ENCODE results near the gene DYNLL2.
"Not testable (repeated sequence)": the region's sequence is repeated elsewhere in the genome, so short reads cannot be mapped to it uniquely, and the experiment has no call there.

DYNLL2 gene

DNA sequence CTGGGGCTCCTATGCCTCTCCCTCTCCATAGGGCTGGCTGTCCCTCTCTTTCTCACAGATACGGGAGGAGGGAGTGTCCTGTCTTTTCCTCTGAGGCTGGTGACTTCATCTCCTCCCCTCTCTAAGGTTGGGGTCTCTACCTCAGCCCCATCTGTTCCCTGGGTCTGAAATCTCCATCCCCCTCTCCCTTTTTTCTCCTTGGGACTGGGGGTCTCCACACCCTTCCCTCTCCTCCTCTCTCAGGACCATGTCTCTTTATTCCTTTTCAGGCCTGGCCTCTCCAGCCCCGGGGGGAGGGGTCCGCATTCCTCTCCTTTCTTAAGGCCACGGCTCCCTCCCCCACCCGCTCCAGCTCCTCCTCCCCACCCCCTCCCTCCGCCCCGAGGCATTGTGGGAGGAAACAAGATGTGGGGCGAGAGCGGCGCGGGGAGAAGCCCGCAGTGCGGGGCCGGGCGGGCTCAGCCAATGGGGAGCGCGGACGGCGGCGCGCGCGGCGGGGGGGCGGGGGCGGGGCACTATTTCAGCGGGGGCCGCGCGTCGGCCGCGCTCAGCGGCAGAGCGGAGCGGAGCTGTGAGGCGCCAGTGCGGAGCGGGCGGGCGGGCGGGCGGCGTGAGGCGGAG is at the start of gene DYNLL2:
Gene DYNLL2, plus strand, starts transcription at position 550 of the 621 bp plus-strand sequence. CDS start 3,672 bp downstream, outside the sequence.
- peak; percentile 90 for DNase-seq (ENCODE audit: low spot score)

DNA sequence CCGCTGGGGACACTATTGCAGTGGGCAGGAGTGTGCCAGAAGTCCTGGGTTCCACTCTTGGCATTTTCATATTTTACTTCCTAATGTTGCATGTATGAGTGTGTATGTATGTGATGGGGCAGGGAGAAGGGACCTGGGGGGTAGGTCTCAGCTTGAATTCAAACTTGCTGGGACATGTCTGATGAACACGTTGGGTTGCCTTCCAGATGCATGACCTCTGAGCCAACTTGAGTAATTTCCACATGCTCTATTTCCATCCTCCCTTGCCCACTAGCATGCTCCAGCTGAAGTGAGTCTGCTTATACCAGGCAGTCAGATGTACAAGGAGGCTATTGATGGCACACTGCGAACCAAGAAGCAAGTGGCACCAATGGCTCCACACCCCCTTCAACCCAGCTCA is 43.2 kb upstream of the DYNLL2 start:
- DNase-seq (ENCODE audit: low spot score): no peak

GRCh38 chr17:58040386-58040785 is 42.8 kb upstream of the DYNLL2 start:
- no peak for DNase-seq (ENCODE audit: low spot score)

DNA sequence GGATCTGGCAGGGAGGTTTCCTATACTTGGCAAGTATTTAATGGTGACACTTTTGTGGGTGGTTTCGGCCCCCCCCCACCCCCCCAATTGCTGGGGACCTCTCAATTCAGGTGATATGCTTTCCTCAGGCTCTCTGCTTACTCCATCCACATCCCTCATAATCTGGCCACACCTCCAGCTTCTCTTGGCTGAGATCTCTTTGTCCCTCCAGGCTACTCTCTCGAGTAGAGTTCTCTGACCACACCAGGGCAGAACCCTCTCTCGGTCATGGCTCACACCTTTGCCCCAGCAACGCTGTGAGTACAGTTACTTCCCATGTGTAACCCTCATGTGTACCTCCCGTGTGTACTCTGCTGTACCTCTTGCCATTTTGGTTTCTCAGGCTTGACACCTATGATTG is 42.1 kb upstream of the DYNLL2 start:
- DNase-seq (ENCODE audit: low spot score): no peak

DNA sequence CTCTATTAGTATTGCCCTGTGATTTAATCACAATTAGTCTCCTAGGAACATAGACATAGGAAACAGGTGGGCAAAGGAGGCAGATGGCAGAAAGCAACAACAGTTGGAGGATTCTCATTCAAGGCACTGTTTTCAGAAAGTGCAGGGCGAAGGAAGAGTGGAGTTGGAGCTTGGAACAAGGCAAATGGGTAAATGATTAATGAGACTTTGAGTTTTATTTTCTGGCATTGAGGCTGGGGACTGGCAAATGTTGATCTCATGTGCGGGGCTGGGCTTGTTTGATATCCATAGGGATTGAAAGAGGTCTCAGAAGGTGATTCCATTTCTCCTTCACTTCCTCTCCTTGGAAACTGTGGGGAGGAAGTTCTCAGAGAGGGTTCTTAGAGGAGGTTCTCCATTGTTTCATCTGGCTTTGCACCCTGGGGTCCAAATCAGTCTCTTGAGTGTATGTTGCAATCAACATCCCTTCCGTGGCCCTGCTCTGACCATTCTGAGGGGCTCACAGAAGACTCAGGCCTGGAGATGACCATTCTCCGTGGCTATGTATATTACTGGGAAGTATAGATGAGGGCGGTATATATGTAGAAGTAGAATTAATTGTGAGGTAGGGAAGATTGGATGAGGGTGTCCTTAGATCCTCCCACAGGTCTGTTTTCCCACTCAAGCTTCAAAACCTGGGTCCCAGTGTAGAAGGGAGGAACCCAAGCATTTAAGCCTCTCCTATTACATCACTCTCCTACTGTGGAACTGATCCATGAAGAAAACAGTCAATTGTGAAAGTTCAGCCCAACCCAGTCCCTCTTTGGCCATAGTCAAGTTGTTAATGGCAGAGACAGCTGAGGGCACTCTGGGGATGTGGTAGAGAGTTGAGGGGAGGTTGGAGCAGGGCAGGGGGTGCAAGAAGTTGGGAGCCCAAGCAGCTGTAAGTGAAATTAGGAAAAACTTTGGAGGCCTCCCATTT is 39.7 kb upstream of the DYNLL2 start:
- no peak for DNase-seq (ENCODE audit: low spot score)

DNA sequence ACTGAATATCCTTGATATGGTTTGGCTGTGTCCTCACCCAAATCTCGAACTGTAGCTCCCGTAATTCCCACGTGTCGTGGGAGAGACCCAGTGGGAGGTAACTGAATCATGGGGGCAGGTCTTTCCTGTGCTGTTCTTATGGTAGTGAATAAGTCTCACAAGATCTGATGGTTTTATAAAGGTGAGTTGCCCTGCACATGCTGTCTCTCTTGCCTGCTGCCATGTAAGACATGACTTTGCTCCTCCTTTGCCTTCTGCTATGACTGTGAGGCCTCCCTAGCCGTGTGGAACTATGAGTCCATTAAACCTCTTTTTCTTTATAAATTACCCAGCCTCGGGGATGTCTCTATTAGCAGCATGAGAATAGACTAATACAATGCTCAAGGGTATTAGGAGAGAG is 39.0 kb upstream of the DYNLL2 start:
- not testable (repeated sequence) for DNase-seq (ENCODE audit: low spot score)

DNA sequence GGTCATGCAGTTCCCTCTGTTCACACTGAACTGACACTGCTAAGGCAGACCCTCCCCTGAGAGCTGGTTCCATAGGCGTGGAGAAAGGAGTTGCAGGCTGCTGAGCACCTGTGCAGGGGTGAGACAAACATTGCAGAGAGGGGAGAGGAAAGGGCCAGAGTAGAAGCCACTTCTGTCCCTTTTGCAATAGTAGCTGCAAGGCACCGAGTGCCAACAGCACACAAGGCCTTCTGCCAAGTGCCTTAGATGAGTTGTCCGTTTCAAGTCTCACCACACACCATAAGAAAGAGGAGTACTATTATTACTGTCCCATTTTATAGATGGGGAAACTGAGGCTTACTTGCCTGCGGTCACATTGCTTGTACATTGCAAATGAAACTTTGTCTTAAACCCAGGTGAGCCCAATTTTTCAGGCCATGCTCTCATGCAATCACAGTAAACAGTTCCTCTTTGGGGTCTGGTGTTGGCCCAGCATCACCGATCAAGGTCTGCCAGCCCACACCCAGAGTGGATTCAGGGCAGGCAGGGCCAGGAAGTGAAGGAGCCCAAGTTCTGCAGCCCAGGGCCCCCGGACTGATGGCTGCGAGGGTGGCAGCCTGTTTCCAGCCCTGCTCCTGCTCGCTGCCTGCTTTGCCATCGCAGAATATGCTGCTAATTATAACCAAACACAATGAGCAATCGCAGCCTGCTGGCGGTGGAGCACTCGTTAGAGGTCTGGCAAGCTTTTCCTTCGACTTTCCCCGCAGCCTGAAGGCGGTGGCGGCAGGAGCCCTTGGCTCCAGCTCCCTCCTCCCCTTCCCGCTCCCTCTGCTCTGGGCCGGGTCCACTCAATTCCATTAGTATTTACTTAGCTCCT is 36.8 kb upstream of the DYNLL2 start:
- no peak for DNase-seq (ENCODE audit: low spot score)

DNA sequence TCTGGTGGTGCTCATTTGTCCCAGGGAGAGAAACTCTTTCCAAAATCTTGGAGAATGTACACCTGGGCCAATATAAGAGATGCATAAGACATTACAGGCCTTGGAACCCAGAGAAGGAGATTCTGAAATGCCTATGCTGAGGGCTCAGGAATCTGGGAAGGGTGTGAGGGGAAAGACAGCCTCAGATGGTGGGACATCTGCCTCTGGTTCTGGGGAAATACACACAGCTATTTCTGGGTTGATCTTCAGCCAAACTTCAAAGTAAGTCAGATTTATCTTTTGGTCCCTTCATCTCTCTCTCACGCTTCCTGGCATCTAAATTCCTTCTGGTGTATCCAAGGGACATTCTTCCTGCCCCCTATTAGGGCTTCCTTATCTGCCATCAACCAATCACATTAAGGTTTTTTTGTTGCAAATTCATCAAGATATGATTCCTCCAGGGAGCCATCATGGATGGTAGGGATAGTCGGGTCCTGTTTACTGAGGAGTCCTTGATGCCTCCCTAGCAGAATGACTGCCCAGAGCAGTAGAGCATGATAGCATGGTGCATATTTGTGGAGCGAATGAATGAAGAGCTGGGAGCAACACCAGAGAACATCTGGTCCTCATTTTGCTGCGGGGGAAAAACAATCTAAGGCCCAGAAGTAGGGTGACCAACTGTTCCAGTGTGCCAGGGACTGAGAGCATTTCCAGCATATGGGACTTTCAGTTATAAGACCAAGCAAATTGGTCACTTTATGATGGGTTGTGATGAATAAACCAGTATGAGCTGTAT is 35.7 kb upstream of the DYNLL2 start:
- DNase-seq (ENCODE audit: low spot score): no peak

DNA sequence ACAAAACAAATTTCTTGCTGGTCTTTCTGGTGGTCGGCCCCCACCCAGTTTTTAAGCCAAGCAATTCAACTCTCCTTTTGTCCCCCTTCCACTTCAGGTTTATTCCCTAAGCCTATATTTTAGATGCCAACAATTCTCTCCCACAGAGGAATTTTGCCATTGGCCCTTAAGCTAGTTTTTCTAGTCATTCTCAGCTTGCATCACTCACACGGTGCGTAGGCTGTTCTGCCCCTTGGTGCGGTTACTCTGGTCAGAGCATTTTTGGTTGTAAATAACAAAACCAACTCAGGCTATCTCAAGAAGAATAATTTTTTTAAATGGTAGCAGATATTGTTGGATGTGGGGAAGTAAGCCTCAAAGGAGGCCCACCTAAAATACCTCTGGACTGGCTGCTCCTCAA is 33.7 kb upstream of the DYNLL2 start:
- DNase-seq (ENCODE audit: low spot score): no peak

GRCh38 chr17:58050966-58051365 is 32.3 kb upstream of the DYNLL2 start:
- no peak for DNase-seq (ENCODE audit: low spot score)

DNA sequence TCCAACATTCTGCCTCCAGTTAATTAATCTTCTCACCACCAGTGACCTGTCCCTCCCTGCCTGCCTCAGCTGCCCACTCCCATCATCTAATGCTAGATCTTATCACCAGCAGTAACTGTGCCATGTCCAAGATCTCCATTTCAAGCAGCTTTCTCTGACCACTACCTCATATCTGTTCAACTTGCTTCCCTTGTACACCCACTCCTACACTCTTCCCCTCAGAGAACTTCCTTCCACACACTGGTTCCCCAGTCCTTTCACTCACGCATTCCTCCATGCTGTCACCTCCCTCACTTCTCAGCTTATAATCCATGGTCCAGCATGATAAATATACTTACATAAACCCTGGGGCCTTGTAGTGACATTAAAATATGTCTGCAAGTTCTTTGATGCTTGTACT is 31.8 kb upstream of the DYNLL2 start:
- no peak for DNase-seq (ENCODE audit: low spot score)

DNA sequence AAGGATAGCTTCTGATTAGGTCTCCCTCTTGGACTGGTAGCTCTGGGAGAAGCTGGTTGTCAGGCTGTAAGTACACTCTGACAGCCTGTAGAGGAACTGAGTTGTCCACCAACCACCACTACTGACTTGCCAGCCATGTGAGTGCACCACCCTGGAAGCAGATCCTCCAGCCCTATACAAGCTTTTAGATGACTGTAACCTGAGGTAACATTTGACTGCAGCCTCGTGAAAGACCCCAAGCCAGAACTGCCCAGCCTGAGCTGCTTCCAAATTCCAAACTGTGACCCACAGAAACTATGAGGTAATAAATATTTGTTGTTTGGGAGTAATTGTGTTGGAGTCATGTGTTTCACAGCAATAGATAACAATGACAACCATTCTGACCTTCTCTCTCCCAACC is 30.8 kb upstream of the DYNLL2 start:
- DNase-seq (ENCODE audit: low spot score): no peak

DNA sequence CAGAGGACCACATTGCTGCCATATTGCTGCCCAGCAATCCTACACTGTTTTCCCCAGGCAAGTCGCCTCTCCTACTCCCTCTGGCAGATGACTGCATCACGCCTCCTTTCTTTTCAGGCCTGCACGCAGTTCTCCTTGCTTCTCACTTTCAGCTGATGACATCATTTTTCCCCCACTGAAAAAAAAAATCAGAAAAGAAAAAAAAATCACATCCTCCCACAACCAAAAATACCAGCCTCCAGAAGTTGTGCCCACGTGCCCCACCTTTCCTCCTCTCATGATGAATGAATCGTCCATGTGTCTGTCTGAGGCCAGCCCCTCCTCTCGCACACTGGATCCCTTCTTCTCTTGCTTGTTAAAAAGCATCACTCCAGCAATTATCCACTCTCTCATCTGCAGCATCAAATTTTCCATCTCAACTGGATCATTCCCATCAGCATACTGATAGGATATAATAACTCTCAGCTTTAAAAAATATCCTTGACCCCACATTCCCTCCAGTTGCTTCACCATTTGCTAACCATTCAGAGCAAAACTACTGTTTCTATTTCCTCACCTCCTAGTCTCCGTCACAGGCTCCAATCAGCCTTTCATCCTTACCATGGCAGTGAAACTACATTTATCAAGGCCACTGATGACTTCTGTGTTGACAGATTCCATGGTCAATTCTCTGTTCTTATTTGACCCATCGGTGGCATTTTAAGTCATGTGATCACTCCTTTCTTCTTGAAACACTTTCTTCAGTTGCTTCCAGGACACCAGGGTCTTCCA is 30.1 kb upstream of the DYNLL2 start:
- no peak for DNase-seq (ENCODE audit: low spot score)

DNA sequence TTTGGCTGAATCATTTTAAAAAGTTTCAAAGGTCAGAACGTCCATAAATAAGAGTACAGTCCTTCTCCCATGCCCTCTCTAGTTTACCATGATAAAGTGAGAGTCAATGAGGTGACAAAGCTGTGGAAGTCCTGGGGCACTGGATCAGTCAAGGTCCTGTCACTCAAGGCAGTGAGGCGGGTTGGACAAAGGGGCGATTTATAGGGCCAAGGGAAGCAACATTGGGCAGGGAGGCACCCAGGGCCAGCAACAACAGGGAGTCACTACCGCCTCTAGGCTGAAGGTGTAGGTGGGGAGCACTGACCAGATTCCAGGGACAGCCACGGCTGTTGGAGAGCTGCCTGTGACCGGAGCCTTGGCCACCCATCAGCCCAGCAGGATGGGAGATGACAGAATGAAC is 28.6 kb upstream of the DYNLL2 start:
- DNase-seq (ENCODE audit: low spot score): no peak

GRCh38 chr17:58056476-58056875 is 26.7 kb upstream of the DYNLL2 start:
- DNase-seq (ENCODE audit: low spot score): no peak

DNA sequence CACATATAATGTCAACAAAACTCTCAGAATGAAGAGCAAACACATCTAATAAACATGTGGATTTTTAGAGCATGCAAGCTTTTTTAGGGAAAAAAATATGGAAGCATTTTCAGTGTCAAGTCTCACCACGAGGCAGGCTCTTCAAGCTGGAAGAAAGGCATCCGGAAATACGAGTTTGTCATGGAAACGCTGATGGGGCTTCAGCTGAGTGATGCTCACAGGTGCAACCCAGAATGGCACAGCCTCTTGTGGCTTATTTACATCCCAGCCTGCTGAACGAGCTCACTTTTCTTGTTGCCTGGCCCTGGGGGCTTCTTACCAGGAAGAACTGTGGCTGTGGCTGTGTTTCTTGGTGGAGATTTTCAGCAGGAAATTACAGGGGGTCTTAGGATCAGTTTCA is 24.1 kb upstream of the DYNLL2 start:
- DNase-seq (ENCODE audit: low spot score): no peak

- DNase-seq (ENCODE audit: low spot score): no peak
Observed at GRCh38 chr17:58060596-58061191, 22.5 kb upstream of the DYNLL2 start.

GRCh38 chr17:58061672-58062071 is 21.5 kb upstream of the DYNLL2 start:
- DNase-seq (ENCODE audit: low spot score): no peak

GRCh38 chr17:58065238-58065637 is 18.0 kb upstream of the DYNLL2 start:
- DNase-seq (ENCODE audit: low spot score): no peak

DNA sequence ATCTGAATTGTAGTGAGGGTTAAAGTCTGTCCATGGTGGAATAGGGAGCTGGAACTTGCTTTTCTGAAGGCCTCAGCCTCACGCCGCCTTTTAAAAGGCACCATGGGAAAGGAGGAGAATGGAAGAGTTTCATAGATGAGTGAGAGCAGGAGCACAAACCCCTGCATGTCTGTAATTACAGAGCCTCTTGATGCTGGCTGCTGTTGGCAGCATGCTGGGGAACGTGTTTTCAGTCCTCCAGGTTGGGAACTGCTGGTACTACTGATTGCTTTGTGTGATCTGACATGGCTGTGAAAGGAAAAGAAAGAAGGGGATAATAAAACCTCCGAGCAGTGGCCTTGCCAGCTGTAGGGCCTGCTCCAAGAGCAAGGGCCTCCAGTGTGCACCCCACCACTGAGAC is 16.8 kb upstream of the DYNLL2 start:
- no peak for DNase-seq (ENCODE audit: low spot score)

- DNase-seq (ENCODE audit: low spot score): no peak
Observed at GRCh38 chr17:58072862-58073261, 10.4 kb upstream of the DYNLL2 start.
